Chondrocyte (in vitro differentiated cells): ENCODE measurements around the gene GTF2I. TPM values are rescaled to one million over a fixed set of nuclear protein-coding genes. Genes with fewer than 3 reads are reported as not detected.

ENCODE experiments used
- DNase-seq: peaks from one replicate; pipeline ENCODE4 v3.0.0; 2021; ENCODE audit warnings: mixed read lengths, low spot score
- H3K27ac Mint-ChIP-seq: one replicate; pipeline ENCODE4 v1.8.0; 2021; ENCODE audit warnings: mild to moderate bottlenecking, moderate library complexity, mixed read lengths; ENCODE audit not compliant: unreplicated experiment
- H3K27me3 Mint-ChIP-seq: 2 replicates; pipeline ENCODE4 v1.8.0; 2021; ENCODE audit warnings: low read depth, mixed read lengths
- H3K36me3 Mint-ChIP-seq: 2 replicates; pipeline ENCODE4 v1.8.0; 2021; ENCODE audit warnings: low read depth, mixed read lengths
- H3K4me1 Mint-ChIP-seq: 2 replicates; pipeline ENCODE4 v1.8.0; 2021; ENCODE audit warnings: low read depth, mild to moderate bottlenecking, mixed read lengths
- H3K4me3 Mint-ChIP-seq: one replicate; pipeline ENCODE4 v1.8.0; 2021; ENCODE audit warnings: mild to moderate bottlenecking, moderate library complexity, mixed read lengths; ENCODE audit not compliant: unreplicated experiment
- H3K9me3 Mint-ChIP-seq: 2 replicates; pipeline ENCODE4 v1.8.0; 2021; ENCODE audit warnings: low read depth, mixed read lengths
- CTCF ChIP-seq: fragments of 200-600 bp; sonication (generic); IDR thresholded peaks from 2 replicates; pipeline ENCODE4 v1.5.0; 2021; ENCODE audit warnings: antibody characterized with exemption, mild to moderate bottlenecking, moderate library complexity
- total RNA-seq: library from RNA; stranded (reverse); gene quantifications from 3 replicates; pipeline ENCODE4 v1.2.1, GENCODE V29; 2021

GTF2I gene
- total RNA-seq, 1 donor from 2014 or later: 157 TPM

DNA sequence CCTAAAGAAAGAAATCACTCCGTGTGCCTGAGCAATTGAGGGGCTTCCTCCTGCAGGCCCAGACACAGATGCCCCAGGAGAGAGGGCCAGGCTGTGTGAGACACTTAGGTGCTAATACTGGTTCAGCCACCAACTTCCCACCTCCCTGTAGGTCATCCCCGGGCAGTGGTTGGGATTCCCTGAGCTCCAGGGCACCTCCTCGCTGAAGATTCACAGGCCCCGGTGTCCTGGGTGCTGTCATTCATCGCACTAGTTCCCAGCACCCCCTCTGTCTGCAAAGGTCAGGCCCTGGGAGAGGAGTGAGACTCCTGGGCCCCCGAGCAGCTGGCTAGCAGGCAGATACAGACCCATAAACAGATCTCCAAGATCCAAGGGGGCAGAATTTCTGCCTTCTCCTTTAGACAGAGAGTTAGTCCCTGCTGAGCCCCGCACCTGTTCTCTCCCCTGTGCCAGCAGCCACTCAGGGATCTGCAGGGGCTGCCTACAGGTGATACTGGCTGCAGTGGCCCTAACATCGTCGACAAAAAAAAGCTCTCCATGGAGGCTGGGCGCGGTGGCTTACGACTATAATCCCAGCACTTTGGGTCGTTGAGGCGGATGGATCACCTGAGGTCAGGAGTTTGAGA lies 38.2 kb upstream of the GTF2I start:
- no peak for DNase-seq
- H3K4me1 Mint-ChIP-seq: peaks cover 7% of the 10 kb centered on the region
- H3K27me3 Mint-ChIP-seq: no peaks in the 10 kb centered on the region
- no peaks in the 10 kb centered on the region for H3K36me3 Mint-ChIP-seq
- no peak overlapping the region for H3K4me3 Mint-ChIP-seq
- TF ChIP-seq CTCF: no peak
- no peak overlapping the region for H3K27ac Mint-ChIP-seq
- H3K9me3 Mint-ChIP-seq: no peaks in the 10 kb centered on the region

- Mint-ChIP-seq H3K36me3 (no peaks in the 10 kb centered on the region), H3K4me3 (no peak overlapping the region), H3K27me3 (no peaks in the 10 kb centered on the region), H3K27ac (no peak overlapping the region), H3K4me1 (peaks cover 7% of the 10 kb centered on the region), H3K9me3 (no peaks in the 10 kb centered on the region)
- DNase-seq: no peak
- no peak for TF ChIP-seq CTCF
Measured at GRCh38 chr7:74622228-74622749, 35.2 kb upstream of the GTF2I start.

DNA sequence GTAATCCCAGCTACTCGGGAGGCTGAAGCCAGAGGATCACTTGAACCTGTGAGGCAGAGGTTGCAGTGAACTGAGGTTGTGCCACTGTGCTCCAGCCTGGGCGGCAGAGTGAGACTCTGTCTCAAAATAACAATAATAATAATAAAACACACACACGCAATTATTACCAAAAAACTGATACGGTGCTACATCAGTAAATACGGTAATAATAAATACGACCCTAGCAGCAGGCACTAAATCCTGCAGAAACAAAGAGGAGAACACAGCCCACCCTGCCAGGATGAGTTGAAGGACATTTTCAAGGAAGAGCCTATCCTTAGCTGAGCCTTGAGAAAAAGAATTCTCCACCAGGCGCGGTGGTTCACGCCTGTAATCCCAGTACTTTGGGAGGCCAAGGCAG lies 34.4 kb upstream of the GTF2I start:
- Mint-ChIP-seq H3K27ac (no peak overlapping the region), H3K4me1 (peaks cover 10% of the 10 kb centered on the region), H3K36me3 (no peaks in the 10 kb centered on the region), H3K27me3 (no peaks in the 10 kb centered on the region), H3K9me3 (no peaks in the 10 kb centered on the region), H3K4me3 (no peak overlapping the region)
- no peak for TF ChIP-seq CTCF
- DNase-seq: no peak

DNA sequence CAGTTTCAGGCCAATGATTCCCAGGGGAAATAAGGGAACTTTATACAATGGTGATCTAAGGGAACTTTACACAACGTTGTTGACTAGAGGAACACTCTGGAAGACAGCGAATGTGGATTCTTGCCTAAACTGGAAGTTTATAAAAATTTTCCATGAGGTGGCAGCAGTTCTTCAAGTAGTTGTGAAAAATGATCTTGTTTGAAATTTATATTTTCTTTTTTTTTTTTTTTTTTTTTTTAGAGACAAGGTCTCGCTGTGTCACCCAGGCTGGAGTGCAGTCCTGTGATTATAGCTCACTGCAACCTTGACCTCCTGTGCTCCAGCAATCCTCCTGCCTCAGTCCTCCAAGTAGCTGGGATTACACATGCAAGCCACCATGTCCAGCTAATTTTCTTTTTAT lies 32.1 kb upstream of the GTF2I start:
- H3K27me3 Mint-ChIP-seq: no peaks in the 10 kb centered on the region
- peak overlapping the region; percentile 17 for H3K27ac Mint-ChIP-seq
- no peaks in the 10 kb centered on the region for H3K9me3 Mint-ChIP-seq
- H3K36me3 Mint-ChIP-seq: no peaks in the 10 kb centered on the region
- no peak for DNase-seq
- no peak overlapping the region for H3K4me3 Mint-ChIP-seq
- peak; percentile 80 for TF ChIP-seq CTCF
- peaks cover 15% of the 10 kb centered on the region for H3K4me1 Mint-ChIP-seq

DNA sequence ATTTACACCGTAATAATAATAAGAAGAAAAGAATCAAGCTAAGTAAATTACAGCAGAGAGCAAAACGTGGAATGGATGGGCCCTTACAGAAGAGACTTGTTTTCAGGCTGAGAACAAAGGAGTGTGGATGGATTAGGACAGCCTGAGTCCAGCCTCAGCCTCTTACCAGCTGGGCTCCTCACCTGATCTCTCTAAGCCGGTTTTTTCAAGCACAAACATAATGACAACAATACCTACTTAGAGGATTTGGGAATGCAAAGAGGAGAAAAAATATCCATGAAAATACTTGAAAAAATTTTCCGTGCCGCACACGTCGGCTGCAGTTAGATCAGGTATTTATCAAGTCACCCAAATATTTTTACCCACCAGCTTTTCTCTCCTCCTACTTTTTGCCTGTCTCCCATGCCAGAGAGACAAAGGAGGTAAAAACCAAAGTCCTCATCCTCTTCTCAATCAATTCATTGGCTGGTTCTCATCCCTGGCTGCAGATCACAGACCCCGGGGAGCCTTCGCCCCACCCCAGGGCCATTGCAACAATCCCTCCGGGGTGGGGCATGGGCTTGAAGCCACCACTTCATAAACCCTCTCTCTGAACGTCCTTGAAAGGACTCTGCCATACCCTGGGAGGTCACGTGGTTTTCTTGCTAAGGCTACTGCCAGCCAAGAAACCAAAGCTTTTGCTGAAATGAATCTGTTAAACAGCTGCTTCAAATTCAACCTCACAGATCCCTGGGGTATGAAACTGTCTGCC lies 29.7 kb upstream of the GTF2I start:
- H3K4me1 Mint-ChIP-seq: peaks cover 15% of the 10 kb centered on the region
- no peak overlapping the region for H3K4me3 Mint-ChIP-seq
- no peaks in the 10 kb centered on the region for H3K36me3 Mint-ChIP-seq
- no peak for DNase-seq
- H3K27me3 Mint-ChIP-seq: no peaks in the 10 kb centered on the region
- H3K27ac Mint-ChIP-seq: peak overlapping the region; percentile 49
- H3K9me3 Mint-ChIP-seq: no peaks in the 10 kb centered on the region
- TF ChIP-seq CTCF: no peak
